Activated T-cell treated with anti-CD3 and anti-CD28 coated beads, Interleukin-2, amount 50 U/mL, for 48 hours (primary cell): Measurements from ENCODE around the gene AP1G1.
"Not testable (repeated sequence)": the region's sequence is repeated elsewhere in the genome, so short reads cannot be mapped to it uniquely, and the experiment has no call there.

Experiments used
- DNase-seq, 2 experiments: peaks; one replicate each; pipeline ENCODE4 v3.0.0-alpha.2; 2020

AP1G1 gene

GRCh38 chr16:71807905-71808592 is 585 bp downstream of the AP1G1 start:
- no peak for DNase-seq

GRCh38 chr16:71803305-71803690 is 5.3 kb downstream of the AP1G1 start:
- no peak for DNase-seq

GRCh38 chr16:71796501-71797097 is 12.0 kb downstream of the AP1G1 start:
- no peak for DNase-seq

- DNase-seq = no peak
Observed at GRCh38 chr16:71794943-71795342, 13.7 kb downstream of the AP1G1 start.

- no peak for DNase-seq
Observed at GRCh38 chr16:71794018-71794417, 14.6 kb downstream of the AP1G1 start.

- no peak for DNase-seq
Observed at GRCh38 chr16:71792176-71792575, 16.5 kb downstream of the AP1G1 start.

GRCh38 chr16:71790329-71790728 is 18.3 kb downstream of the AP1G1 start:
- DNase-seq = not testable (repeated sequence)

- no peak for DNase-seq
Observed at GRCh38 chr16:71789136-71789535, 19.5 kb downstream of the AP1G1 start.

GRCh38 chr16:71788578-71788977 is 20.1 kb downstream of the AP1G1 start:
- DNase-seq = no peak

GRCh38 chr16:71785143-71785542 is 23.5 kb downstream of the AP1G1 start:
- DNase-seq = not testable (repeated sequence)

- no peak for DNase-seq
Observed at GRCh38 chr16:71784093-71784492, 24.5 kb downstream of the AP1G1 start.

- no peak for DNase-seq
Observed at GRCh38 chr16:71781741-71782140, 26.9 kb downstream of the AP1G1 start.

GRCh38 chr16:71780521-71781089 is 28.0 kb downstream of the AP1G1 start:
- DNase-seq = no peak

- no peak for DNase-seq
Observed at GRCh38 chr16:71778780-71779179, 29.9 kb downstream of the AP1G1 start.

- DNase-seq = no peak
Observed at GRCh38 chr16:71777329-71777728, 31.3 kb downstream of the AP1G1 start.

GRCh38 chr16:71775949-71776348 is 32.7 kb downstream of the AP1G1 start:
- no peak for DNase-seq

- no peak for DNase-seq
Observed at GRCh38 chr16:71771571-71771970, 37.1 kb downstream of the AP1G1 start.

GRCh38 chr16:71769222-71769621 is 39.4 kb downstream of the AP1G1 start:
- DNase-seq = no peak

- DNase-seq = no peak
Observed at GRCh38 chr16:71767060-71767900, 41.4 kb downstream of the AP1G1 start.

- no peak for DNase-seq
Observed at GRCh38 chr16:71762186-71762585, 46.4 kb downstream of the AP1G1 start.

- DNase-seq = no peak
Observed at GRCh38 chr16:71761097-71761496, 47.5 kb downstream of the AP1G1 start.

- no peak for DNase-seq
Observed at GRCh38 chr16:71758293-71758760, 50.3 kb downstream of the AP1G1 start.

GRCh38 chr16:71754652-71755051 is 54.0 kb downstream of the AP1G1 start:
- no peak for DNase-seq
